NCI-H345 treated with DMSO at 0.1 percent for 48 hours (cell line): ENCODE results near the gene IKZF4.
"Not testable (repeated sequence)": the region's sequence is repeated elsewhere in the genome, so short reads cannot be mapped to it uniquely, and the experiment has no call there.

Experiments
- DNase-seq: peaks from one replicate; lab custom pipeline; 2025; ENCODE audit not compliant: unreplicated experiment; lab: John Stamatoyannopoulos, UW

The IKZF4 gene

GRCh38 chr12:55997535-55997859, 23.3 kb upstream of the IKZF4 start:
- DNase-seq, result no peak

- DNase-seq, result not testable (repeated sequence)
Observed at GRCh38 chr12:55999522-55999921, 21.3 kb upstream of the IKZF4 start.

- not testable (repeated sequence) for DNase-seq
Observed at GRCh38 chr12:55999999-56000540, 20.8 kb upstream of the IKZF4 start.

- DNase-seq, result no peak
Observed at GRCh38 chr12:56001487-56002100, 19.2 kb upstream of the IKZF4 start.

GRCh38 chr12:56003376-56003775, 17.5 kb upstream of the IKZF4 start:
- not testable (repeated sequence) for DNase-seq

- no peak for DNase-seq
Observed at GRCh38 chr12:56004211-56004610, 16.6 kb upstream of the IKZF4 start.

- peak; percentile 48 for DNase-seq
Observed at GRCh38 chr12:56007564-56008559, 13.0 kb upstream of the IKZF4 start.

- no peak for DNase-seq
Observed at GRCh38 chr12:56010111-56010570, 10.7 kb upstream of the IKZF4 start.

- DNase-seq, result no peak
Observed at GRCh38 chr12:56011509-56012090, 9.2 kb upstream of the IKZF4 start.

GRCh38 chr12:56013482-56013881, 7.4 kb upstream of the IKZF4 start:
- no peak for DNase-seq

- DNase-seq, result no peak
Observed at GRCh38 chr12:56014205-56014604, 6.6 kb upstream of the IKZF4 start.

GRCh38 chr12:56017181-56017580, 3.7 kb upstream of the IKZF4 start:
- no peak for DNase-seq

GRCh38 chr12:56018356-56018755, 2.5 kb upstream of the IKZF4 start:
- DNase-seq, result no peak

GRCh38 chr12:56021889-56022497, 1.1 kb downstream of the IKZF4 start:
- no peak for DNase-seq

GRCh38 chr12:56028511-56029165, 7.8 kb downstream of the IKZF4 start:
- no peak for DNase-seq

- DNase-seq, result no peak
Observed at GRCh38 chr12:56029166-56029519, 8.3 kb downstream of the IKZF4 start.

GRCh38 chr12:56029666-56030293, 8.9 kb downstream of the IKZF4 start:
- peak; percentile 6 for DNase-seq

GRCh38 chr12:56031987-56032386, 11.1 kb downstream of the IKZF4 start:
- DNase-seq, result no peak

GRCh38 chr12:56034586-56035332, 13.9 kb downstream of the IKZF4 start:
- DNase-seq, result no peak

- no peak for DNase-seq
Observed at GRCh38 chr12:56037161-56037560, 16.3 kb downstream of the IKZF4 start.
